SU-DHL-6 (cell line): Measurements from ENCODE around the gene KAZN.

Experiments
- EZH2phosphoT487 ChIP-seq: fragments of 200-600 bp; sonication (generic), shearing (Covaris generic); conservative IDR thresholded peaks from 2 replicates; pipeline ENCODE4 v1.6.1; 2018; ENCODE audit warnings: mild to moderate bottlenecking, antibody characterized with exemption, low read length, moderate library complexity, mixed read lengths
- TF ChIP-seq, protein P1 (sequence below): fragments of 200-600 bp; sonication (generic); IDR thresholded peaks from one replicate; pipeline ENCODE4 v1.5.1; 2017; ENCODE audit warnings: antibody characterized with exemption, mild to moderate bottlenecking, low read length, moderate library complexity; ENCODE audit not compliant: insufficient read depth, poor library complexity, severe bottlenecking

DNA sequence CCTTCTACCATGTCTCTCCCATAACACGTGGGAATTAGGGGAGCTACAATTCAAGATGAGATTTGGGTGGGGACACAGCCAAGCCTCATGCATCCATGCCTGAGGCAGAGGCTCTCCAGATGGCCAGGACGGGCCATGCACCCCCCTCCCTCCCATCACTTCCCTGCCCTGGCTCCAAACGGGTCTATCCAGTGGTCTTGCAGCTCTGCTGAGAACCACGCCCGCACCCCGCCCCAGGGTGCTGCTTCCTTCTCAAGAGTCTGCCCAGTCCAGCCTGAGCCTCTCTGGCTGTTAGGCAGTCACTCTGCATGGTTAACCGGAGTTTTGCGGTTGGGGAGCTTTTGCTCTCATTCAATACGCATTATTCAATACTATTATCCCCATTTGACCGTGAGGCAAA is 423.6 kb downstream of the KAZN start:
- TF ChIP-seq, protein P1, sequence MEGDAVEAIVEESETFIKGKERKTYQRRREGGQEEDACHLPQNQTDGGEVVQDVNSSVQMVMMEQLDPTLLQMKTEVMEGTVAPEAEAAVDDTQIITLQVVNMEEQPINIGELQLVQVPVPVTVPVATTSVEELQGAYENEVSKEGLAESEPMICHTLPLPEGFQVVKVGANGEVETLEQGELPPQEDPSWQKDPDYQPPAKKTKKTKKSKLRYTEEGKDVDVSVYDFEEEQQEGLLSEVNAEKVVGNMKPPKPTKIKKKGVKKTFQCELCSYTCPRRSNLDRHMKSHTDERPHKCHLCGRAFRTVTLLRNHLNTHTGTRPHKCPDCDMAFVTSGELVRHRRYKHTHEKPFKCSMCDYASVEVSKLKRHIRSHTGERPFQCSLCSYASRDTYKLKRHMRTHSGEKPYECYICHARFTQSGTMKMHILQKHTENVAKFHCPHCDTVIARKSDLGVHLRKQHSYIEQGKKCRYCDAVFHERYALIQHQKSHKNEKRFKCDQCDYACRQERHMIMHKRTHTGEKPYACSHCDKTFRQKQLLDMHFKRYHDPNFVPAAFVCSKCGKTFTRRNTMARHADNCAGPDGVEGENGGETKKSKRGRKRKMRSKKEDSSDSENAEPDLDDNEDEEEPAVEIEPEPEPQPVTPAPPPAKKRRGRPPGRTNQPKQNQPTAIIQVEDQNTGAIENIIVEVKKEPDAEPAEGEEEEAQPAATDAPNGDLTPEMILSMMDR: no peak
- TF ChIP-seq EZH2phosphoT487: no peak
